ENCODE results near the gene SPINK5. TPM values are rescaled to one million over a fixed set of nuclear protein-coding genes. Genes with fewer than 3 reads are reported as not detected.

The SPINK5 gene
- total RNA-seq, 1 experiment from 2014 or later, result not detected

- Histone ChIP-seq H3K36me3 (ENCODE audit: control insufficient read depth, insufficient read depth, low read length) (no peaks in the 10 kb centered on the region), H3K27ac (ENCODE audit: low read length) (no peak overlapping the region), H3K9me3 (ENCODE audit: control insufficient read depth, insufficient read depth, low read depth, low read length) (no peaks in the 10 kb centered on the region), H3K4me3 (ENCODE audit: low read depth in 2 of 2, low read length in 2 of 2) (no peak overlapping the region), H3K4me1 (ENCODE audit: control insufficient read depth, insufficient read depth, low read length) (no peaks in the 10 kb centered on the region), H3K27me3 (ENCODE audit: control insufficient read depth, insufficient read depth, low read length) (no peaks in the 10 kb centered on the region)
- DNase-seq (ENCODE audit: low read depth, low spot score) (no peak), ATAC-seq (no peak)
- TF ChIP-seq TCF7L2 (IDR thresholded peaks at IDR 0.05; ENCODE audit: low read depth, low read length), result no peak
- TF ChIP-seq POLR2AphosphoS5 (IDR thresholded peaks at IDR 0.05; ENCODE audit: low read depth, low read length), result no peak
- TF ChIP-seq CTCF (IDR thresholded peaks at IDR 0.05), result no peak
- no peak for TF ChIP-seq SIN3A (IDR thresholded peaks at IDR 0.05; ENCODE audit: borderline replicate concordance, insufficient read depth, low read depth, low read length)
- no peak for TF ChIP-seq REST (IDR thresholded peaks at IDR 0.05; ENCODE audit: insufficient read depth in 1 of 2, low read depth in 2 of 2, low read length in 1 of 2)
- in situ Hi-C loops (cut with HindIII; ENCODE audit: low pct_unique_long_range_greater_than_20kb, low sequenced_read_pairs), result no loop called here
- intact Hi-C loops (cut with micrococcal nuclease; ENCODE audit: unreplicated experiment), result loop anchor here (5.0 kb wide), 1 partner anchor 265 kb away; no protein-coding TSS in a partner anchor
- BruUV-seq (replicated peaks), result no TSS peak
- CTCF ChIA-PET, result no interaction called here
- POLR2A ChIA-PET, result no interaction called here
Observed at GRCh38 chr5:148177207-148177606, 113.4 kb downstream of the SPINK5 start.

- TF ChIP-seq CTCF (IDR thresholded peaks at IDR 0.05), result peak; percentile 67; the same call in 1 of the 2 replicates
- TF ChIP-seq TCF7L2 (IDR thresholded peaks at IDR 0.05; ENCODE audit: low read depth, low read length), result no peak
- CTCF ChIA-PET, result no interaction called here
- intact Hi-C loops (cut with micrococcal nuclease; ENCODE audit: unreplicated experiment), result loop anchor here (1.0 to 5.0 kb wide), 3 partner anchors 195 to 552 kb away; no protein-coding TSS in a partner anchor
- DNase-seq (ENCODE audit: low read depth, low spot score) (peak; percentile 45), ATAC-seq (peak; percentile 63; the same call in 1 of the 2 replicates)
- H3K36me3 ChIP-seq (ENCODE audit: control insufficient read depth, insufficient read depth, low read length), result no peaks in the 10 kb centered on the region
- in situ Hi-C loops (cut with HindIII; ENCODE audit: low pct_unique_long_range_greater_than_20kb, low sequenced_read_pairs), result no loop called here
- H3K27ac ChIP-seq (ENCODE audit: low read length), result no peak overlapping the region
- POLR2A ChIA-PET, result no interaction called here
- no TSS peak for BruUV-seq (replicated peaks)
- H3K4me3 ChIP-seq (ENCODE audit: low read depth in 2 of 2, low read length in 2 of 2), result no peak overlapping the region
- H3K4me1 ChIP-seq (ENCODE audit: control insufficient read depth, insufficient read depth, low read length), result no peaks in the 10 kb centered on the region
- no peaks in the 10 kb centered on the region for H3K27me3 ChIP-seq (ENCODE audit: control insufficient read depth, insufficient read depth, low read length)
- no peaks in the 10 kb centered on the region for H3K9me3 ChIP-seq (ENCODE audit: control insufficient read depth, insufficient read depth, low read depth, low read length)
Observed at GRCh38 chr5:148179234-148179824, 115.5 kb downstream of the SPINK5 start.
